HG03457 (cell line): ENCODE measurements around the gene TRIM54.
A peak's percentile ranks its signal among the peaks of the same experiment; 100 is the strongest.
"Not testable (repeated sequence)": the region's sequence is repeated elsewhere in the genome, so short reads cannot be mapped to it uniquely, and the experiment has no call there.

ENCODE experiments used
- ATAC-seq: cut with Tn5 transposase; IDR thresholded peaks from one replicate; pipeline ENCODE4 v1.9.1; 2021; ENCODE audit warnings: moderate number of reproducible peaks; ENCODE audit not compliant: unreplicated experiment

Gene TRIM54

DNA sequence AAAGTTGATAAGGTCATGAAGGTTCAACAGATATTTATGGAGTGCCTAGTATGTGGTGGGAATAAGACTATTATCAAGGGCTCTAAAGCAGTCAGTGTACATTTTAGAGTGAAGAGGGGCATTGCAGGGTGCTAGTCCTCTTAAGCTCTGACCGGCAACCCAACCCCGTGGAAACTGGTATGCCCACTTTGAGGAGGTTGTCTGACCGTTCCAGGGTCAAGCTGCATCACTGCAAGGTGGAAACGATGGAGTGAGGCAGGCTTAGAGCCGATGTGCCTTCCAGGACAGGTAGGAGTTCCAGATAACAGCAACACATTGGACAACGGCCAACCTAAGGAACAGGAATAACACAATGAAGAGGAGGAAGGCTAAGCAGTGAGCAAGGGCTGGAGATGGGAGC, 27.4 kb downstream of the TRIM54 start:
- ATAC-seq: no peak

- ATAC-seq: no peak
Measured at GRCh38 chr2:27312152-27312551, 29.9 kb downstream of the TRIM54 start.

DNA sequence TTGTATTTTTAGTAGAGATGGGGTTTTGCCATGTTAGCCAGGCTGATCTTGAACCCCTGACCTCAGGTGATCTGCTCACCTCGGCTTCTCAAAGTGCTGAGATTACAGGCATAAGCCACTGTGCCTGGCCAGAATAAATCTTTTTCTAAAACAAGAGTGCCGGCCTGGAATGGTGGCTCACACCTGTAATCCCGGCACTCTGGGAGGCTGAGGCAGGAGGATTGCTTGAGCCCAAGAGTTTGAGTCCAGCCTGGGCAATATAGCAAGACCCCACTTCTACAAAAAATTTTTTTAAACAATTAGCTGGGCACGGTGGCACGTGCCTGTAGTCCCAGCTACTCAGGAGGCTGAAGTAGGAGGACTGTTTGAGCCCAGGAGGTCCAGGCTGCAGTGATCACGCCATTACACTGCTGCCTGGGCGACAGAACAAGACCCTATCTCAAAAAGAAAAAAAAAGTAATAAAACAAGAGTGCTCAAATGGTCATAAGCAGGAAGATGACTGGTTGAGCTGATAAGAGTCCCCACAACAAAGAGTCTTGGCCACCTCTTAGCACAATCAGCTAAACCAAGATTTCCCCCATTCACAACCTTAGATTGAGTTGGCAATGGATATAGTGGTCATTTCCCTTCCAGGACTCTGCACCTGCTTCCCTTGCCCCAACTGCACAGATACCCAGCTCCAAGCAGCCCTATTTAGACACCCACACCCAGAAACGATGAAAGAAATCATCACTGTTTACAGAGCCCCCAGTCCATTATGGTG, 31.8 kb downstream of the TRIM54 start:
- no peak for ATAC-seq

DNA sequence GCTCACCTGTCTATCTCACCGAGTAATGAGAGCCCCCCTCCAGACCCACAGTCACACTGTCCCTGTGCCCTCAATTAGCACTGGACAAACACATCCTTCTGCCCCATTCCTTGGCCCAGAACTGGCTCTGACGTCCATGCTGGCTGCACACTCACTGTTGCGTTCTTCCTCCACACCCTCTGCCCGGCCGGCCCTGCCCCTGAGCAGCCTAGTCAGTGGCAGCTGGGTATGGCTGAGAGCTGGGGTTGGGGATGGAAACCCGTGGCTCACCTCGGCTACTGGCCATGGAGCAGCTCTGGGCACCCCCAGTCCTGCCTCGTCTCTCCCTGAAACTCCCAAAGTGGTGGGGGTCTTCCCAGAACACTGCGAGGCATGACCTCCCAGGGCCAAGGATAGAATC, 32.5 kb downstream of the TRIM54 start:
- ATAC-seq: no peak

DNA sequence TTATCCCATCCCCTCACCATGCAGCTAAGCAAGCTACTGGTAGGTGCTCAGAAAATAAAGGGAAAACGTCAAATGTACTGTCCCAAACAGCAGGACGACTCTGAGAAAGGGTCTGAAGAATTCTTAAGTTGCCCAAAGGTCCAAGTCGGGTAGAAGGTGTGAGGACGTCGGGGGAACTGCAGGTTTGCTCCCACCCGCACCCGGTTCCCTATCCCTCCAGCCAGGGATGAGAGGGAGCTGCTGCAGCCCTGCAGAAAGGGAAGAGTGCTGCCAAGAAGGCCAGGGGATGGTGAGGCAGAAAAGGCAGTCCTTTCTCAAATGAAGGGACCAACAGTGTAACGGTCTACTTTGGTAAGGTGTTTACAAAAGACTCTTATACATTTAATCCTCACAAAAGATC, 32.9 kb downstream of the TRIM54 start:
- no peak for ATAC-seq

GRCh38 chr2:27316655-27317412, 34.6 kb downstream of the TRIM54 start:
- no peak for ATAC-seq

- not testable (repeated sequence) for ATAC-seq
Measured at GRCh38 chr2:27319839-27320238, 37.6 kb downstream of the TRIM54 start.

GRCh38 chr2:27320958-27321543, 38.8 kb downstream of the TRIM54 start:
- no peak for ATAC-seq

GRCh38 chr2:27322301-27322765, 40.1 kb downstream of the TRIM54 start:
- peak; percentile 6 for ATAC-seq

DNA sequence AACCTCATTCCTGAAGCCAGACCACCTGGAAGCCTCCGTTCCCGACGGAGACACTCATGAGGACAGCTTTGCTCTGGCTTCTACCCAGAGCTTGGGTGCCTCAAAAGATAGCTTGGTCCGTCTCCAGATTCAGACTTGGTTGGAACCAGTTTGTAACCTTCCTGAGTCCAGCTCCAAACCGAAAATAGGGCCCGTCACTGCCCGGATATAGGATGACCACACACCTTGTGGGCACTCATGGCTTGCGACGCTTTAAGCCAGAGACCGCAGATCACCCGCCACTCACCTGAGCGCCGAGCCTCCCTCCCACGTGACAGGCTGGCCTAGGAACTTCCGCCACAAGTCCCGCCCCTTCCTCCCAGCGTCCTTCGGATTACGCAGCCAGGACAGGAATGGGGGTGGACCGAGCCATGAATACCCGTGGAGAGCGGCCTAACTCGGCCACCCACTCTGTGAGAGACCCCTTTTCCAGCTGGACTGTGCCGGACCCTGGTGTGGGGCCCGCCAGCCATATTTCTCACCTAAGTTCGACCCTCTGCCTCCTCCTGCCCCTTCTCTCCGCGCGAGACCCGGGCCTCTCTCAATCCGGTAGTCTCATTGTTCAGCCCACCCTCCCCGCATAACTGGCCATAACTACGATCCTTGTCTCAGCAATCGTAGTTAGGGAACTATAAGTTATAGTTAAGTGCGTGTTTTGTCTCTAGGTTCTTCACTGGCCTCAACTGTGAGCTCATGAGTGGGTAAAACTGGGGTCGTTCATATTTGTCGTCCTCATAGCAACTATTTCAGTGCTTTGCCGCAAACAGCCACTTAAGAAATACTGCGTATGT, 40.8 kb downstream of the TRIM54 start, which contains the start of gene MPV17:
MPV17 (minus strand) TSS at position 332 of the 830 bp plus-strand sequence. CDS start 580 bp downstream, outside the sequence.
- peak; percentile 70 for ATAC-seq

DNA sequence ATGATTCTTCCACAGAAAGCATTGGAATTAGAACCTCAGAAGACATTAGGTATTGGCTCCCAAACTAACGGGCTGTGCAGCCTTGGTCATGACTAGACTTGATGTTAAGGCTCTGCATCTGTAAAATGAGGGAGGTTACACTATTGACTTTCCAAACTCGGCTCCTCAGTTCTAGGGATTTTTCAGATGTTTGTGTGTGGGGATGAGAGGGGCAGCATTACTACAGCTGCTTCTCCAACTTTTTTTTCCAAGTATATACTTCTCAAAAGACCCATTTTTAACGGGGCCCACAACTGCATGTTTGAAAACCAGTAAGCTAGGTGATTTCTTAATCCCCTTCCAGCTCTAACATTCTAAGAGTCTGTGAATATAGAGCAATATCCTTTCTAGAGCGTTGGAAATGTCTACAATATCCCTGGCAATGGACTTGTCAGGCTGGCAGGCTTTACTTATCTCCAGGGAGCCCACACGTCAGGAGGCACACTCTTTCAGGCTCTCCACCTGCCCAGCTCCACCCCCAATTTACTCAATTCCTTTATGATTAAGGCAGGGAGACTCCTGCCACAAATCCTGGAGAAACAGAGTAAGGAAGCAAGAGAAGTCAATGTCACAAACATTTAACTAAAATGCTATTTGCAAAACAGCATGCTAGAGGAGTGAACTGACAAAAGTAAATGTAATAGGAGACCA, 41.5 kb downstream of the TRIM54 start:
- ATAC-seq: no peak

- ATAC-seq: no peak
Measured at GRCh38 chr2:27324720-27325119, 42.5 kb downstream of the TRIM54 start.

DNA sequence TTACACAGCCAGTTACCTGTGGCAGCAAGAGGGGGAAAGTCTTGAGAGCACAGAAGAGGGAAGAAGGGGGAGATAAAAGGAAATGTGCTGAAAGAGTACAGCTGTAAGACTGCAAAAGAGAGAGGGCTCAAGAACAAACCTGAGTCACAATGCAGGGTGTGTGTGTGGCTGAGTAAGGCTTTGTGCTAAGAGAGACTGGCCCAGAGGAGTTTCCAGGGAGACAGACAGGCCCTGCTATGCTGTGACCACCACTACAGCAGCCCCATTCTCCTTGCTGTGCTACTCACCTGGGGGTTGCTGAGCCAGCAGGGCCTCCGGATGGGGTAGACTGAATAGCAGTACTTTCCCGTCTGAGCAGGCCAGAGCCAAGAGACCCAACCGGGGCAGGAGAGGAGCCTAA, 53.1 kb downstream of the TRIM54 start:
- ATAC-seq: no peak

DNA sequence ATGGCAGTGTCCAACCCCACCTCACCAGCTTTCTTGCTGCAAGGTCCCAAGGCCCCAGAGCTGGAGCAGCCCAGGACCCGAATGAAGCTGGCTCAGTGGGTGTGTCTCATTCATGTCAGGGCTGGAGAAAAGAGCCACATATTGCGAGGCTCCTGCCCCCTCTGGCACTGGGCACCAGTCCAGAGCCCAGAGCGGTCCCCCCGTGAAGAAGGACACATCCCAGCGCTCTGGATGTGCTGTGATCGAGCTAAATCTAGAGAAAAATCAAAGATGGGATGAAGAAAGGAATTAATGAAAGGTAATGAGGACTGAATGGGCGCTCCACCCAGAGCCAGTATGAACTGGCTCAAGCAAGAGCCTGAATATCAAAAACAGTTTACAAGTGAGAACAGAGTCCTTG, 53.9 kb downstream of the TRIM54 start:
- ATAC-seq: no peak

DNA sequence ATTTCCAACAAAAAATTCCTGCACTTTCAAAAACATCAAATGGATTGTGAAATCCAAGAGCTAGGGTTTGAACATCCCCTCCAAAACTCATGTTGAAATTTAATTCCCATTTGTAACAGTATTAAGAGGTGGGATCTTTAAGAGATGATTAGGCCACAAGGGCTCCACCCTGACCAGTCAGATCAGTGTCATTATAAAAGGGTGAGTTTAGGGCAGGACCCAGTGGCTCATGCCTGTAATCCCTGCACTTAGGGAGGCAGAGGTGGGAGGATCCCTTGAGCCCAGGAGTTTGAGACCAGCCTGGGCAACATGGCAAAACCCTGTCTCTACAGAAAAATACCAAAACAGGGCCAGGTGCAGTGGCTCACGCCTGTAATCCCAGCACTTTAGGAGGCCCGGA, 65.4 kb downstream of the TRIM54 start:
- no peak for ATAC-seq

DNA sequence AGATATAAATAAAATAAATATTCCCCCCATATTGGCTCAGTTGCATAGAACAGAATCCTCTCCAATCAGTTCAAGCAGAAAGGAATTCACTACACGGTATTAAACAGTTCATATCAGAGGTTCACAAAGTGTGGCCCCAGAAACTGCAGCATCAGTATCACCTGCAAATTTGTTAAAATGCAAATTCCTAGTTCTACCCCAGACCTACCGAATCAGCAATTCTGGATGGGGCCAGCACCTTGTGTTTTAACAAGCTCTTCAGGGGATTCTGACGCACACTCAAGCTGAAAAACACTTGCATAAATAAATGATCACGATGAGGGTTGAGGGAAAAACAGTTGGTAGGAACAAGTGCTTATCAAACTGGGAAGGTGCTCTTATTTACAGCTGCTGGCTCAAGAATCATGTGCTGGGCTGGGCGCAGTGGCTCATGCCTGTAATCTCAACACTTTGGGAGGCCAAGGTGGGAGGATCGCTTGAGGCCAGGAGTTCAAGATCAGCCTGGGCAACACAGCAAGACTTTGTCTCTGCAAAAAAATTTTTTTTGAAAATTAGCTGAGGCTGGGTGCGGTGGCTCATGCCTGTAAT, 68.0 kb downstream of the TRIM54 start:
- no peak for ATAC-seq

GRCh38 chr2:27351802-27352598, 69.8 kb downstream of the TRIM54 start:
- no peak for ATAC-seq

GRCh38 chr2:27353386-27353761, 71.1 kb downstream of the TRIM54 start:
- ATAC-seq: not testable (repeated sequence)
